Measurements from ENCODE around the gene HPSE2. TPM values are rescaled to one million over a fixed set of nuclear protein-coding genes. Genes with fewer than 3 reads are reported as not detected.

Gene HPSE2
- total and polyA plus RNA-seq, 8 donors, result 0.58 to 15.8 (median 2.0) TPM

DNA sequence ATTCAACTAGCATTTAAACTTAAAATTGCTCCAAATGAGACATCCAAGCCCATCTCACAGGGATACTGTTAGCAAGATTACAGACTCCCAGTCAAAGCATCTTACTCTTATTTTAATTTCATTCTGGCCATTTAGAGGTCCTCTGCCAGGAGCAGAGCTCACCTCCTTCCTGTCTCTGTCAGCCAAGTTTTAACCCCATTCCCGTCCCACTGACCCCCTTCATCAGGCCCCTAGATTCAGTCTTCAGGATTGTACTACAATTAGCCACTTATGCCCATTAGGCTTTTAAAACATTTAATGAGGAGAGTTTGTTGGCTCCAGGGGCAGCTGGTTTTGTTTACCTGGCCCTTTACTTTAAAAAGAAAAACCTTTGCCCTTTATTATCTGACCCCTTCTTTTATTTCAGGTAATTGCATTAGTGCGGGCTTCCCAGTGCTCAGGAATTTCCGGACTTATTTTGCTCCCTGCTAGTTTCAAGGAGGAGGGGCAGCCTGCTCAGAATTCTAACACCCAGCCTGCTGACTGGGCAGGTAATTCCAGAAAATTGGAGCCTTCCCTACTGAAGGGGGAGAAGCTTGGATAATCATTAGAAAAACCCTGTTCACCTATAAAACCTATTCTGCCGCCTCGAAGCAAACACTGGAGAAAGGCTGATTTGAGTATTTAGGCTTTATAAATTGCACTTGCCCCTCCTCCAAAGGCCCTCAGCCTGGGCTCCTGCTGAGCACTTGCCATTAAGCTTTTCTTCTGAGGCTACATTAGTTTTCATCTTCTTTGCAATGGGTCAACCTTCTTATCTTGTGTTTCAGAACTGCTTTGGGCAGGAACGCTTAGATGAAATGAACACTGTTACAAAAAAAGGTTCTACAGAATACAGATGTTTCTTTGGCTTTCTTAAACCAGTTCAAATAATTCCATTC lies 588.4 kb downstream of the HPSE2 start:
- DNase-seq, result no peak
- Histone ChIP-seq H3K27ac (no peak overlapping the region), H3K4me1 (peaks cover 0 to 10% (median 5%) of the 10 kb centered on the region in 4 donors), H3K36me3 (no peaks in the 10 kb centered on the region), H3K4me3 (no peak overlapping the region), H3K9me3 (no peaks in the 10 kb centered on the region), H3K27me3 (no peaks in the 10 kb centered on the region)
- TF ChIP-seq, protein P1, sequence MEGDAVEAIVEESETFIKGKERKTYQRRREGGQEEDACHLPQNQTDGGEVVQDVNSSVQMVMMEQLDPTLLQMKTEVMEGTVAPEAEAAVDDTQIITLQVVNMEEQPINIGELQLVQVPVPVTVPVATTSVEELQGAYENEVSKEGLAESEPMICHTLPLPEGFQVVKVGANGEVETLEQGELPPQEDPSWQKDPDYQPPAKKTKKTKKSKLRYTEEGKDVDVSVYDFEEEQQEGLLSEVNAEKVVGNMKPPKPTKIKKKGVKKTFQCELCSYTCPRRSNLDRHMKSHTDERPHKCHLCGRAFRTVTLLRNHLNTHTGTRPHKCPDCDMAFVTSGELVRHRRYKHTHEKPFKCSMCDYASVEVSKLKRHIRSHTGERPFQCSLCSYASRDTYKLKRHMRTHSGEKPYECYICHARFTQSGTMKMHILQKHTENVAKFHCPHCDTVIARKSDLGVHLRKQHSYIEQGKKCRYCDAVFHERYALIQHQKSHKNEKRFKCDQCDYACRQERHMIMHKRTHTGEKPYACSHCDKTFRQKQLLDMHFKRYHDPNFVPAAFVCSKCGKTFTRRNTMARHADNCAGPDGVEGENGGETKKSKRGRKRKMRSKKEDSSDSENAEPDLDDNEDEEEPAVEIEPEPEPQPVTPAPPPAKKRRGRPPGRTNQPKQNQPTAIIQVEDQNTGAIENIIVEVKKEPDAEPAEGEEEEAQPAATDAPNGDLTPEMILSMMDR (IDR thresholded peaks at IDR 0.05), result no peak
- no peak for TF ChIP-seq POLR2A (IDR thresholded peaks at IDR 0.05)
- no peak for TF ChIP-seq POLR2AphosphoS5 (IDR thresholded peaks at IDR 0.05)
- TF ChIP-seq EP300 (IDR thresholded peaks at IDR 0.05), result no peak
- WGBS, 5 donors, result 22 to 39% (median 33%) methylated on average over 6 of the region's 6 CpGs
- intact Hi-C loops (cut with DNase I; ENCODE audit: low total_unique reads), result no loop called here

DNA sequence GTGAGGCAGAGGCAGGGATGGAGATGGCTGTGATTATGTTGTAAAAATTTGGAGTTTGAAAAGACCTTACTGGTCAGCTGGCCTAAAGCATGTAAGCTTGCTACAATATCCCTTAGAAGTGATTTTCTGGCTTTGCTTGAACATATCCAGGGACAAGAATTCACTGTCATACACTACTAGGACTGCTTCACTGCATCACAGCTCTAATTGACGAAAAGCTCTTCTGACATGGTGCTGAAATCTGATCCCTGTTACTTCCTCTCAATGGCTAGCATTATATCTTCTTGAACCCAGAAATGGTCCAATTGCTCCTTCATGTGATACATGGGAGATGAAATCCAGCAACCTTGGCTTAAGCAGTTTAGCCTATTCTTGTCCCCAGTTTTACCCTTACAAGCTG lies 591.2 kb downstream of the HPSE2 start:
- Histone ChIP-seq H3K27ac (no peak overlapping the region), H3K4me1 (peaks cover 0 to 10% (median 5%) of the 10 kb centered on the region in 4 donors), H3K4me3 (no peak overlapping the region), H3K9me3 (no peaks in the 10 kb centered on the region), H3K36me3 (no peaks in the 10 kb centered on the region), H3K27me3 (no peaks in the 10 kb centered on the region)
- TF ChIP-seq, protein P1 (IDR thresholded peaks at IDR 0.05), result no peak
- intact Hi-C loops (cut with DNase I; ENCODE audit: low total_unique reads), result no loop called here
- no peak for DNase-seq
- 88 to 93% (median 90%) methylated on average over 1 of the region's 1 CpG for WGBS, 5 donors

DNA sequence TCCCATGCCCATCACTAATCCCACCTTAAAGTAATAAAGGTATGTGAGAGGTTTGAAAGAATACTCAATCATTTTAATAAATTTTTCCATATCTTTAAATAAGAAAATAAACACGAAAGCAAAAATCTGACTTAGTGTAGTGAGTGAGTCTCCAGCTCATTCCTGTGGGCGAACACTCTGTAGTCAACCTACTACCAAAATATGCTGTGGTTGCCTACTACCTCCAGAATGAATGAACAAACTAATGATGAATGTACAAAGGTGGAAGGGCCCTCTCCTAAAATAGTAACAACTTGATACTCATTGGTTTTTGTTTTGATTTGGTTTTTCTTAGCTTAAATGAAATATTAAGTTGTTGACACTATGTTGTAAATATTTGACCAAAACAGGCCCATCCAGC lies 593.4 kb downstream of the HPSE2 start:
- no peak for DNase-seq
- no peak overlapping the region for H3K4me3 ChIP-seq
- H3K36me3 ChIP-seq, result no peaks in the 10 kb centered on the region
- no peaks in the 10 kb centered on the region for H3K9me3 ChIP-seq
- TF ChIP-seq EP300 (IDR thresholded peaks at IDR 0.05) (no peak), POLR2A (IDR thresholded peaks at IDR 0.05) (no peak), POLR2AphosphoS5 (IDR thresholded peaks at IDR 0.05) (no peak)
- TF ChIP-seq, protein P1 (IDR thresholded peaks at IDR 0.05), result no peak
- H3K4me1 ChIP-seq, result peaks cover 0 to 6% (median 2%) of the 10 kb centered on the region in 4 donors
- WGBS, 5 donors, result 80 to 94% (median 85%) methylated on average over 2 of the region's 2 CpGs
- H3K27ac ChIP-seq, result no peak overlapping the region
- H3K27me3 ChIP-seq, result no peaks in the 10 kb centered on the region
- intact Hi-C loops (cut with DNase I; ENCODE audit: low total_unique reads), result no loop called here

DNA sequence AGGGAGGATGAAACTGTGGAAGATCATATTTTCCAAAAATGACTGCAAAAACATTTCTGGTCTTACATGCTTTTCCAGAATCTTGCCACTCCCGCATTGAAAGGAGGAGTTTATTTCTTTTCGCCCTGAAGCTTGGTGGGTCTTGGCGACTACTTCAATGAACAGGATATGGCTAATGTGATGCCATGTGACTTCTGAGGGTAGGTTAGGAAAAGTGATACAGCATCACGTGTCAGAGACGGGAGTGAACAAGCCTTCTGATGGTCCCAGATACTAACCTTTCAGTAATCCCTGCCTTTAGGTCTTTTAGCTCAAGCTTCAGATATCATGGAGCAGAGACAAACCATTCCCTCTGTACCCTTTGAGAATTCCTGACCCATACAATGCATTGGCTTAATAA lies 596.7 kb downstream of the HPSE2 start:
- Histone ChIP-seq H3K36me3 (no peaks in the 10 kb centered on the region), H3K27me3 (no peaks in the 10 kb centered on the region), H3K4me1 (no peaks in the 10 kb centered on the region), H3K27ac (no peak overlapping the region), H3K9me3 (no peaks in the 10 kb centered on the region), H3K4me3 (no peak overlapping the region)
- WGBS, 5 donors, result 80 to 93% (median 90%) methylated on average over 5 of the region's 5 CpGs
- TF ChIP-seq POLR2A (IDR thresholded peaks at IDR 0.05) (no peak), POLR2AphosphoS5 (IDR thresholded peaks at IDR 0.05) (no peak)
- TF ChIP-seq, protein P1 (IDR thresholded peaks at IDR 0.05), result no peak
- no peak for DNase-seq
- intact Hi-C loops (cut with DNase I; ENCODE audit: low total_unique reads), result no loop called here
